Panc1 (cell line): ENCODE results near the gene ADAM29. TPM values are rescaled to one million over a fixed set of nuclear protein-coding genes. Genes with fewer than 3 reads are reported as not detected.
"Not testable (repeated sequence)": the region's sequence is repeated elsewhere in the genome, so short reads cannot be mapped to it uniquely, and the experiment has no call there.

Experiments
- ATAC-seq: fragments of 200-7000 bp; cut with Tn5 transposase; 2 replicates; pipeline ENCODE4 v1.9.1; 2020; ENCODE audit warnings: mild to moderate bottlenecking, moderate library complexity
- BruUV-seq: library from RNA; stranded (reverse); fragments of 400-500 nt; replicated peaks from 2 replicates; lab custom pipeline; 2021; lab: Mats Ljungman, UMichigan
- CTCF ChIA-PET: fragments of 300-600 bp; sonication (Branson Sonifier 250); formaldehyde crosslinking; loops from one replicate; lab custom pipeline; 2022; ENCODE audit warnings: antibody characterized with exemption; lab: Charles Lee
- POLR2A ChIA-PET: fragments of 300-600 bp; sonication (Branson Sonifier 250); formaldehyde crosslinking; loops from one replicate; lab custom pipeline; 2022; ENCODE audit warnings: antibody characterized with exemption; lab: Charles Lee
- DNase-seq: peaks from one replicate; pipeline ENCODE4 v3.0.0-alpha.2; 2010; ENCODE audit warnings: low read depth, low spot score
- H3K27ac ChIP-seq: 2 replicates; pipeline ENCODE4 v1.5.1; 2011; ENCODE audit warnings: mild to moderate bottlenecking, low read length, inconsistent platforms
- H3K27me3 ChIP-seq: fragments of 200-500 bp; sonication (Bioruptor generic); 2 replicates; pipeline ENCODE4 v1.6.0; 2014; ENCODE audit warnings: low read length, inconsistent platforms; ENCODE audit not compliant: control insufficient read depth, insufficient read depth
- H3K36me3 ChIP-seq: fragments of 200-500 bp; sonication (Bioruptor generic); 2 replicates; pipeline ENCODE4 v1.5.1; 2014; ENCODE audit warnings: inconsistent platforms, mild to moderate bottlenecking, low read length, moderate library complexity; ENCODE audit not compliant: control insufficient read depth, insufficient read depth
- H3K4me1 ChIP-seq: 2 replicates; pipeline ENCODE4 v1.5.1; 2011; ENCODE audit warnings: inconsistent platforms, mild to moderate bottlenecking, low read length, moderate library complexity; ENCODE audit not compliant: control insufficient read depth, insufficient read depth
- H3K4me3 ChIP-seq, 2 experiments: 2 replicates each; pipeline ENCODE4 v1.5.1; 2011 to 2012; ENCODE audit warnings: low read depth in 2 of 2, low read length in 2 of 2, mild to moderate bottlenecking in 2 of 2, inconsistent platforms in 1 of 2, moderate library complexity in 1 of 2
- H3K9me3 ChIP-seq: fragments of 200-500 bp; sonication (Bioruptor generic); 2 replicates; pipeline ENCODE4 v1.5.1; 2014; ENCODE audit warnings: low read depth, mild to moderate bottlenecking, inconsistent platforms, low read length, moderate library complexity; ENCODE audit not compliant: control insufficient read depth, insufficient read depth
- CTCF ChIP-seq: fragments of 450-650 bp; IDR thresholded peaks from 2 replicates; pipeline ENCODE4 v1.5.1; 2017; ENCODE audit warnings: mild to moderate bottlenecking
- POLR2AphosphoS5 ChIP-seq: IDR thresholded peaks from 2 replicates; pipeline ENCODE4 v1.6.1; 2012; ENCODE audit warnings: mild to moderate bottlenecking, low read depth, low read length, moderate library complexity
- REST ChIP-seq, 2 experiments: IDR thresholded peaks; 2 replicates each; pipeline ENCODE4 v1.6.1; 2011 to 2012; ENCODE audit warnings: low read depth in 2 of 2, control low read depth in 1 of 2, low read length in 1 of 2, mild to moderate bottlenecking in 1 of 2, moderate library complexity in 1 of 2; ENCODE audit not compliant: insufficient read depth in 1 of 2
- SIN3A ChIP-seq: IDR thresholded peaks from 2 replicates; pipeline ENCODE4 v1.6.1; 2012; ENCODE audit warnings: low read depth, mild to moderate bottlenecking, low read length, moderate library complexity, borderline replicate concordance; ENCODE audit not compliant: insufficient read depth
- TCF7L2 ChIP-seq: IDR thresholded peaks from 2 replicates; pipeline ENCODE4 v1.6.1; 2011; ENCODE audit warnings: mild to moderate bottlenecking, low read depth, low read length, inconsistent platforms
- in situ Hi-C: cut with HindIII; loops from 2 replicates; pipeline ENCODE4 v1.10.0; 2016; ENCODE audit warnings: low sequenced_read_pairs, low pct_unique_long_range_greater_than_20kb
- intact Hi-C: fragments of 100-400 bp; cut with micrococcal nuclease; formaldehyde crosslinking; loops from one replicate; pipeline ENCODE4 v1.10.0; 2022; ENCODE audit not compliant: unreplicated experiment
- total RNA-seq: library from RNA; stranded (reverse); gene quantifications from one replicate; pipeline ENCODE4 v1.2.1, GENCODE V29; 2021; ENCODE audit not compliant: unreplicated experiment

Gene ADAM29
- total RNA-seq, 1 experiment from 2014 or later, result not detected

GRCh38 chr4:174999407-174999806, 81.2 kb downstream of the ADAM29 start:
- no peak for ATAC-seq
- ChIA-PET POLR2A (no interaction called here), CTCF (no interaction called here)
- Histone ChIP-seq H3K27ac (no peak overlapping the region), H3K4me1 (no peaks in the 10 kb centered on the region), H3K9me3 (no peaks in the 10 kb centered on the region), H3K4me3 (no peak overlapping the region), H3K36me3 (no peaks in the 10 kb centered on the region), H3K27me3 (no peaks in the 10 kb centered on the region)
- TF ChIP-seq CTCF (no peak), TCF7L2 (no peak), POLR2AphosphoS5 (no peak), REST (IDR thresholded peaks at IDR 0.05; ENCODE audit: insufficient read depth in 1 of 2, low read depth in 2 of 2, low read length in 1 of 2) (no peak), SIN3A (no peak)
- intact Hi-C loops (no loop called here), in situ Hi-C loops (no loop called here)
- DNase-seq, result no peak
- no TSS peak for BruUV-seq

- no peak for TF ChIP-seq CTCF
- TF ChIP-seq REST (IDR thresholded peaks at IDR 0.05; ENCODE audit: insufficient read depth in 1 of 2, low read depth in 2 of 2, low read length in 1 of 2), result no peak
- no peak for TF ChIP-seq TCF7L2
- no peak for TF ChIP-seq POLR2AphosphoS5
- intact Hi-C loops (no loop called here), in situ Hi-C loops (no loop called here)
- Histone ChIP-seq H3K9me3 (no peaks in the 10 kb centered on the region), H3K4me1 (no peaks in the 10 kb centered on the region), H3K27me3 (no peaks in the 10 kb centered on the region), H3K36me3 (no peaks in the 10 kb centered on the region), H3K27ac (no peak overlapping the region), H3K4me3 (no peak overlapping the region)
- CTCF ChIA-PET, result no interaction called here
- POLR2A ChIA-PET, result no interaction called here
- DNase-seq, result no peak
- BruUV-seq, result no TSS peak
- ATAC-seq, result no peak
Observed at GRCh38 chr4:175017751-175018150, 99.6 kb downstream of the ADAM29 start.

- H3K27me3 ChIP-seq, H3K27ac ChIP-seq, H3K36me3 ChIP-seq, CTCF ChIA-PET, BruUV-seq, intact Hi-C loops, in situ Hi-C loops, DNase-seq, POLR2A ChIA-PET, H3K4me3 ChIP-seq, H3K4me1 ChIP-seq, ATAC-seq, H3K9me3 ChIP-seq: not testable (repeated sequence)
Observed at GRCh38 chr4:175019447-175019846, 101.3 kb downstream of the ADAM29 start.
